Measurements from ENCODE around the gene PEX14. TPM values are rescaled to one million over a fixed set of nuclear protein-coding genes. Genes with fewer than 3 reads are reported as not detected.

PEX14 gene
- total RNA-seq, 1 experiment from 2014 or later, result 27.3 TPM

GRCh38 chr1:10617318-10617717 is 142.6 kb downstream of the PEX14 start (continued):
- TF ChIP-seq STAT6 (CRISPR knock-in tag; conservative IDR thresholded peaks at IDR 0.05; ENCODE audit: low read depth) (no peak), NR2C2 (CRISPR knock-in tag; IDR thresholded peaks at IDR 0.05) (no peak), USF2 (CRISPR knock-in tag; IDR thresholded peaks at IDR 0.05) (no peak), HMGA2 (CRISPR knock-in tag; IDR thresholded peaks at IDR 0.05) (no peak), E2F5 (CRISPR knock-in tag; IDR thresholded peaks at IDR 0.05) (no peak)

- Mint-ChIP-seq H3K36me3 (no peaks in the 10 kb centered on the region), H3K27me3 (ENCODE audit: low read depth) (no peaks in the 10 kb centered on the region), H3K4me1 (peaks cover 16% of the 10 kb centered on the region), H3K9me3 (no peaks in the 10 kb centered on the region), H3K4me3 (no peak overlapping the region), H3K27ac (peak overlapping the region; percentile 60; the same call in 1 of the 2 replicates)
- DNase-seq (ENCODE audit: low spot score) (no peak), ATAC-seq (no peak)
- no peak for TF ChIP-seq ZBTB21 (CRISPR knock-in tag; IDR thresholded peaks at IDR 0.05; ENCODE audit: borderline replicate concordance)
- TF ChIP-seq CTCF (IDR thresholded peaks at IDR 0.05), result no peak
- TF ChIP-seq TEAD1 (CRISPR knock-in tag; IDR thresholded peaks at IDR 0.05), result no peak
- no peak for TF ChIP-seq FOXP1 (CRISPR knock-in tag; IDR thresholded peaks at IDR 0.05; ENCODE audit: borderline replicate concordance)
- TF ChIP-seq FOXP4 (CRISPR knock-in tag; IDR thresholded peaks at IDR 0.05), result no peak
- TF ChIP-seq ZSCAN18 (CRISPR knock-in tag; IDR thresholded peaks at IDR 0.05), result no peak
- no peak for TF ChIP-seq ZNF396 (CRISPR knock-in tag; IDR thresholded peaks at IDR 0.05; ENCODE audit: borderline replicate concordance)
- no peak for TF ChIP-seq USF2 (CRISPR knock-in tag; IDR thresholded peaks at IDR 0.05)
- no peak for TF ChIP-seq ELF4 (CRISPR knock-in tag; IDR thresholded peaks at IDR 0.05; ENCODE audit: low read depth)
- TF ChIP-seq MLX (CRISPR knock-in tag; IDR thresholded peaks at IDR 0.05), result no peak
- no peak for TF ChIP-seq ZBTB43 (CRISPR knock-in tag; IDR thresholded peaks at IDR 0.05)
- TF ChIP-seq RORB (CRISPR knock-in tag; IDR thresholded peaks at IDR 0.05), result no peak
- no peak for TF ChIP-seq GRHL2 (CRISPR knock-in tag; IDR thresholded peaks at IDR 0.05; ENCODE audit: insufficient replicate concordance, severe bottlenecking)
- CTCF ChIA-PET, result no interaction called here
- POLR2A ChIA-PET, result interaction anchor here (0.6 kb wide), 1 partner anchor 166 kb away, joined by 3 read pairs; no protein-coding TSS in a partner anchor
These were observed 143.5 kb downstream of the PEX14 start for GRCh38 chr1:10617931-10618885.

Measured in WTC11 (cell line).